K562 (cell line): ENCODE measurements around the gene EFNA1. TPM values are rescaled to one million over a fixed set of nuclear protein-coding genes. Genes with fewer than 3 reads are reported as not detected.

Experiments
- ATF3 ChIP-seq, 2 experiments: fragments of 450-650 bp in 1 of 2; sonication (generic) in 1 of 2; formaldehyde crosslinking in 1 of 2; IDR thresholded peaks in 1 of 2; conservative IDR thresholded peaks in 1 of 2; 2 replicates each; pipeline versions ENCODE4 v1.6.1 to v1.8.1; 2016 to 2023; ENCODE audit warnings: mild to moderate bottlenecking in 2 of 2, moderate library complexity in 2 of 2, inconsistent platforms in 1 of 2, missing genetic modification reagents in 1 of 2
- BCL6 ChIP-seq: fragments of 250-450 bp; sonication (Bioruptor Pico); IDR thresholded peaks from 2 replicates; pipeline ENCODE4 v1.4.0; 2020
- BCLAF1 ChIP-seq, 2 experiments: fragments of 450-650 bp in 1 of 2; IDR thresholded peaks; 2 replicates each; pipeline ENCODE4 v1.6.1; 2011 to 2017; ENCODE audit warnings: low read depth in 2 of 2, antibody characterized with exemption in 1 of 2, borderline replicate concordance in 1 of 2, low read length in 1 of 2, mild to moderate bottlenecking in 1 of 2, mixed read lengths in 1 of 2; ENCODE audit not compliant: control insufficient read depth in 1 of 2
- CHCHD3 ChIP-seq: fragments of 250-450 bp; sonication (Bioruptor Pico); IDR thresholded peaks from 2 replicates; pipeline ENCODE4 v2.1.2; 2022; ENCODE audit warnings: mild to moderate bottlenecking
- CTBP1 ChIP-seq: fragments of 450-650 bp; IDR thresholded peaks from 2 replicates; pipeline ENCODE4 v1.6.1; 2016; ENCODE audit warnings: borderline replicate concordance
- HCFC1 ChIP-seq: IDR thresholded peaks from 2 replicates; pipeline ENCODE4 v1.6.1; 2012; ENCODE audit warnings: low read depth, low read length, improper control_type of control experiment
- KLF6 ChIP-seq: fragments of 250-450 bp; sonication (Bioruptor Pico); IDR thresholded peaks from 2 replicates; pipeline ENCODE4 v1.4.0; 2020; ENCODE audit warnings: mild to moderate bottlenecking, moderate library complexity, borderline replicate concordance
- MAZ ChIP-seq, 2 experiments: fragments of 450-650 bp in 1 of 2; sonication (generic) in 1 of 2; formaldehyde crosslinking; IDR thresholded peaks in 1 of 2; conservative IDR thresholded peaks in 1 of 2; 2 replicates each; pipeline versions ENCODE4 v1.4.0 to v1.5.0; 2020; ENCODE audit warnings: mild to moderate bottlenecking in 1 of 2, missing genetic modification reagents in 1 of 2
- NBN ChIP-seq: fragments of 450-650 bp; IDR thresholded peaks from 2 replicates; pipeline ENCODE4 v1.6.1; 2016; ENCODE audit warnings: low read depth, mild to moderate bottlenecking
- NCOA4 ChIP-seq: fragments of 450-650 bp; IDR thresholded peaks from 2 replicates; pipeline ENCODE4 v1.6.1; 2018; ENCODE audit warnings: mild to moderate bottlenecking; ENCODE audit not compliant: partially characterized antibody
- RBM15 ChIP-seq: fragments of 200-400 bp; formaldehyde crosslinking; IDR thresholded peaks from 2 replicates; pipeline ENCODE4 v1.6.1; 2018; ENCODE audit warnings: mild to moderate bottlenecking, low read length, moderate library complexity; ENCODE audit not compliant: insufficient read depth
- SMAD2 ChIP-seq: fragments of 150-350 bp; IDR thresholded peaks from 2 replicates; pipeline ENCODE4 v1.6.1; 2014; ENCODE audit warnings: low read depth, mild to moderate bottlenecking, low read length
- TOE1 ChIP-seq, 2 experiments: fragments of 450-650 bp in 1 of 2; sonication (generic) in 1 of 2; formaldehyde crosslinking in 1 of 2; IDR thresholded peaks; 2 replicates each; pipeline versions ENCODE4 v1.7.1 to v1.8.0; 2016 to 2022; ENCODE audit warnings: borderline replicate concordance in 2 of 2, mild to moderate bottlenecking in 2 of 2, antibody characterized with exemption in 1 of 2, inconsistent platforms in 1 of 2, low read depth in 1 of 2, missing genetic modification reagents in 1 of 2, moderate library complexity in 1 of 2
- USF2 ChIP-seq: sonication (generic); formaldehyde crosslinking; IDR thresholded peaks from 2 replicates; pipeline ENCODE4 v1.5.0; 2020; ENCODE audit warnings: missing genetic modification reagents
- ZBTB11 ChIP-seq, 3 experiments: fragments of 200-800 bp in 1 of 3; fragments of 250-450 bp in 1 of 3; fragments of 450-650 bp in 1 of 3; sonication (Bioruptor Pico) in 1 of 3; sonication (Bioruptor generic) in 1 of 3; formaldehyde crosslinking in 1 of 3; IDR thresholded peaks; 2 replicates each; pipeline versions ENCODE4 v1.6.1 to v1.8.0; 2016 to 2022; ENCODE audit warnings: mild to moderate bottlenecking in 2 of 3, missing genetic modification characterization in 2 of 3, missing compliant biosample characterization in 1 of 3, moderate library complexity in 1 of 3
- polyA plus RNA-seq, 8 experiments: library from polyadenylated mRNA; depleted of rRNA in 4 of 8; stranded (reverse) in 5 of 8; unstranded in 3 of 8; fragments of >200 nt; fragmentation: Nextera tagmentation in 2 of 8; fragmentation: Illumina TruSeq in 1 of 8; extraction: Ambion mirVana in 2 of 8; extraction: Trizol in 1 of 8; gene quantifications; 2 replicates each; pipeline versions ENCODE4 v1.2.1 to v1.2.3, GENCODE V29; 2011 to 2014; ENCODE audit warnings: inconsistent platforms in 1 of 8, missing spikeins in 1 of 8
- total RNA-seq, 7 experiments: library from RNA; depleted of rRNA in 6 of 7; stranded (reverse); fragments of >200 nt in 6 of 7; fragmentation: Illumina TruSeq in 2 of 7; extraction: Trizol in 2 of 7; gene quantifications; 2 replicates each; pipeline versions ENCODE4 v1.2.1 to v1.2.3, GENCODE V29; 2011 to 2021; ENCODE audit warnings: low replicate concordance in 1 of 7

The EFNA1 gene
- total and polyA plus RNA-seq, 9 of the 15 experiments (the other 6 are each of a cell fraction or from before 2014, with no cell fraction given): 2.1 to 9.3 (median 3.0) TPM

- TF ChIP-seq BCLAF1 (IDR thresholded peaks at IDR 0.05; ENCODE audit: borderline replicate concordance in 1 of 2, control insufficient read depth in 1 of 2, low read depth in 2 of 2, low read length in 1 of 2) (no peak), ATF3 (IDR thresholded peaks at IDR 0.05) (peak; percentile 45; the same call in 1 of the 2 replicates), ATF3 (CRISPR knock-in tag; conservative IDR thresholded peaks at IDR 0.05) (no peak), ZBTB11 (CRISPR knock-in tag; IDR thresholded peaks at IDR 0.05) (no peak), TOE1 (IDR thresholded peaks at IDR 0.05; ENCODE audit: borderline replicate concordance) (no peak), TOE1 (CRISPR knock-in tag; IDR thresholded peaks at IDR 0.05; ENCODE audit: borderline replicate concordance, low read depth) (no peak), CHCHD3 (CRISPR knock-in tag) (no peak), CTBP1 (peak; percentile 86), SMAD2 (no peak), USF2 (CRISPR knock-in tag) (no peak), BCL6 (CRISPR knock-in tag) (no peak), KLF6 (CRISPR knock-in tag) (no peak), RBM15 (no peak), HCFC1 (0 out of 2 replicates have a peak, but pooled peaks have one; percentile 34), NCOA4 (no peak), MAZ (CRISPR knock-in tag; conservative IDR thresholded peaks at IDR 0.05 in 1 of 2, IDR thresholded peaks at IDR 0.05 in 1 of 2) (peak; percentile 53 to 72; a peak in 3 of 4 replicates), NBN (0 out of 2 replicates have a peak, but pooled peaks have one; percentile 12)
These were observed 39.8 kb downstream of the EFNA1 start (continued) for GRCh38 chr1:155167166-155168104.
